Measurements from ENCODE around the gene GNL1.

DNA sequence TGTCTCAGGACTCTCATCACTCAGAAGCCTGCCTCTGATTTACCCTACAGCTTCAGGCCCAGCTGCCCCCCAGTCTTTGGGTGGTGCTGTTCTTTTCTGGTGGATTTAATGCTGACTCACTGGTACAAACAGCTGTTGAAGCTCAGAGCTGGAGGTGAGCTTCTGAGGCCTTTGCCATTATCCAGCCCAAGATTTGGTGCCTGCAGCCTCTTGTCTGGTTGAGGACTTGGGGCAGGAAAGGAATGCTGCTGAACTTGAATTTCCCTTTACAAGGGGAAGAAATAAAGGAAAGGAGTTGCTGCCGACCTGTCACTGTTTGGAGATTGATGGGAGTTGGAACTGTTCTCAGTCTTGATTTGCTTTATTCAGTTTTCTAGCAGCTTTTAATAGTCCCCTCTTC lies 34.7 kb upstream of the GNL1 start:
- TF ChIP-seq, protein P1, sequence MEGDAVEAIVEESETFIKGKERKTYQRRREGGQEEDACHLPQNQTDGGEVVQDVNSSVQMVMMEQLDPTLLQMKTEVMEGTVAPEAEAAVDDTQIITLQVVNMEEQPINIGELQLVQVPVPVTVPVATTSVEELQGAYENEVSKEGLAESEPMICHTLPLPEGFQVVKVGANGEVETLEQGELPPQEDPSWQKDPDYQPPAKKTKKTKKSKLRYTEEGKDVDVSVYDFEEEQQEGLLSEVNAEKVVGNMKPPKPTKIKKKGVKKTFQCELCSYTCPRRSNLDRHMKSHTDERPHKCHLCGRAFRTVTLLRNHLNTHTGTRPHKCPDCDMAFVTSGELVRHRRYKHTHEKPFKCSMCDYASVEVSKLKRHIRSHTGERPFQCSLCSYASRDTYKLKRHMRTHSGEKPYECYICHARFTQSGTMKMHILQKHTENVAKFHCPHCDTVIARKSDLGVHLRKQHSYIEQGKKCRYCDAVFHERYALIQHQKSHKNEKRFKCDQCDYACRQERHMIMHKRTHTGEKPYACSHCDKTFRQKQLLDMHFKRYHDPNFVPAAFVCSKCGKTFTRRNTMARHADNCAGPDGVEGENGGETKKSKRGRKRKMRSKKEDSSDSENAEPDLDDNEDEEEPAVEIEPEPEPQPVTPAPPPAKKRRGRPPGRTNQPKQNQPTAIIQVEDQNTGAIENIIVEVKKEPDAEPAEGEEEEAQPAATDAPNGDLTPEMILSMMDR (conservative IDR thresholded peaks at IDR 0.05; ENCODE audit: low read depth, low read length), result no peak
- TF ChIP-seq EZH2phosphoT487 (IDR thresholded peaks at IDR 0.05; ENCODE audit: borderline replicate concordance, low read length) (no peak), EZH2 (IDR thresholded peaks at IDR 0.05; ENCODE audit: low read length, unreplicated experiment) (no peak)
